GM06990 (cell line): ENCODE measurements around the gene ATOSB.

Experiments
- DNase-seq: peaks from one replicate; pipeline ENCODE4 v3.0.0-alpha.2; 2011; ENCODE audit not compliant: insufficient read length; ENCODE audit errors: extremely low read depth
- H3K27me3 ChIP-seq: replicated peaks from 2 replicates; pipeline ENCODE4 v1.6.0; 2011; ENCODE audit warnings: low read length; ENCODE audit not compliant: control insufficient read depth, insufficient read depth
- H3K36me3 ChIP-seq: 2 replicates; pipeline ENCODE4 v1.5.1; 2011; ENCODE audit warnings: low read length; ENCODE audit not compliant: control insufficient read depth, insufficient read depth
- H3K4me3 ChIP-seq: replicated peaks from 2 replicates; pipeline ENCODE4 v1.5.1; 2011; ENCODE audit warnings: low read depth, mild to moderate bottlenecking, control low read depth, low read length
- CTCF ChIP-seq: IDR thresholded peaks from 2 replicates; pipeline ENCODE4 v1.5.1; 2011; ENCODE audit warnings: low read length, control low read depth, mild to moderate bottlenecking, inconsistent platforms; ENCODE audit not compliant: insufficient read depth, poor library complexity, severe bottlenecking

Gene ATOSB

DNA sequence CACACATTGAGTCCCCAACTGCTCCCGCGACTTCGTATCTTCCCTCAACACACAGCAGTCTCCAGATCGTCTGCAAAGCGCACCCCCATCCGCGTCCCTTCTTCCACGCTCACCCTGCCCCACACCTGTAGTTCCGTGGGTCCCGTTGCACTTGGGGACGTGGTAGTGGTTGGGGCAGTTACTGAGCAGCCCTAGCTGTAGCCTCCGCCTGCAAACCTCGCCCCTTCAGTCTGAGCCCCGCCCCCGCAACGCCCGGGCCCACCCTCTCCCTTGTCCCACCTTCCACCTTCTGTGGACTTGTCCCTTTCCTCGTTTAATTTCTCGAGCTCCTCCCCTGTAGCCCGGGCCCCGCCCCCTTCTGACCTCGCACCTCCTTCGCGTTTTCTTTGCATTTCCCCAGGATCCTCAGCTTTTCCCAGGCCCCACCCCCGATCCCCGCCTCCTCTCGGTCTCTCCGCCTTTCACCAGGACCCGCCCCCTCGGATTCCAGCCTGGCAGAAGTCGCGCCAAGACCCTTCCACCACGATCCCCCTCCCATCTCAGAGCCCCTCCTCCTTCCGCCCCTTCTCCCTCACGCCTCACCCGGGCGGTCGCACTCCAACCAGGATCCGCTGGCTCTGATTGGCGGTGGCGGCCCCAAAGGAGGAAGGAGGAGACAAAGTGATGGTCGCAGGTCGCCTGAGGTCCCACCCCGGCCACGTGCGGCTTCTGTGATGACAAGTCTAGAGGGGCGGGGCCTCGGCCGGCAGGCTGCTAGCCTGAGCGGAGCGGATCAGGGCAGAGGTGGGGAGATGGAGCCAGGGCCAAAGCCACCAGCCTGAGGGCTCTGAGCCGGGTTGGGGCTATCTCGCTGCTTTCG, at the start of gene ATOSB:
Gene ATOSB (minus strand): TSS at position 183 of the 859 bp plus-strand sequence. CDS start 7,588 bp downstream, outside the sequence.
- DNase-seq: peak; percentile 90
- H3K36me3 ChIP-seq: no peaks in the 10 kb centered on the region
- H3K4me3 ChIP-seq: peak within 1 kb of the TSS; percentile 84
- no peaks in the 10 kb centered on the region for H3K27me3 ChIP-seq
- no peak for TF ChIP-seq CTCF

- no peaks in the 10 kb centered on the region for H3K27me3 ChIP-seq
- no peak for DNase-seq
- no peaks in the 10 kb centered on the region for H3K36me3 ChIP-seq
- no peak for TF ChIP-seq CTCF
- H3K4me3 ChIP-seq: no peak overlapping the region
These were observed 49.0 kb upstream of the ATOSB start for GRCh38 chr9:35164711-35165110.

DNA sequence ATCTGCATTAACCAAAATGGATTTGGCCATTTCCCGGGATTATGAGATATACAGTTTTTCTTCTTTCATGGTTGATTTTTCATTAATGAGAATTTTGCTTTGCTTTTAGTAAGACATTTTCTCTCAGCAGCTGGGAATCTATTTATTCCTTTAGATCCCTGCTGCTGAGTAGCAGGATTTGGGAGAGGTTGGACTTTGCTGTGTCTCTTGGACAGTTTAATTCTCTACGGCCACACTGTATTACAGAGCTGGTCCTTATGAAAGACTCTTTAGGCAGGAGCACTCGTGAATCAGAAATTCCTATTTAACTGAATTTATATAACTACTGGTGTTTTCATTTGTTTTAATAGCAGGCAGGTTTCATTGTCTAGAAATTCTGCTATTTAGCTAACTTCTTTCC, 47.8 kb upstream of the ATOSB start:
- H3K27me3 ChIP-seq: no peaks in the 10 kb centered on the region
- TF ChIP-seq CTCF: no peak
- no peaks in the 10 kb centered on the region for H3K36me3 ChIP-seq
- H3K4me3 ChIP-seq: no peak overlapping the region
- no peak for DNase-seq

DNA sequence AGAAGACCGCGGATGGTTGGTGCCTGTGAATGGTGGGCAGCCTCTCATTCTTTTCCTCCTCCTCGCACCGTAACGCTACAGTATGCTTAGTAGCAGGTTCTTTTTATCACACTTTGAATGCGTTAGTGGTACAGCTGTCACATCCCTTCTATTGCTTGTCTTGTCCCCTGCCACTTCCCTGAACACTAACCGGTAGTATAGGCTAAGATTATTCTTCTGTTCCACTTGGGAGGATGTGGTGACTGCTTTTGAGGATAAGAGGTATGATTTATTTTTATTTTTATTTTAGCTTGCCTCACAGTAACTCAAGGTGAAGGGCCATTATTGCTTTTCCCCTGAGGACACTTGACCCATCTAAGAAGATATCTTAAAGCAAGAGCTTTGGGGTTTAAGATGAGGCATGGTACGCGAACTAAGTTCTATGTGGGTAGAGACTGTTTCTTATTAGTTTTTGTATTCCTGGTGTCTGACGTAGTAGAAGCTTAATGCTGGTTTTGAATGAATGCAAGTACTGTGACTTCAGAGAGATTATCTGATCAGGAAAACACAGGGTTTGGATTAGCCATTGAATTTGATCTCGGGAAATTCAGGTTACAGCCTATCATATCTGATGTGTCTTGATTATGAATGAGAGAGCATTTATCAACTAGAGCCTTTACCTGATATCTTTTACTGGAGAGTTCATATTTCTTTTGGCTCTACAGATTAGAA, 47.1 kb upstream of the ATOSB start:
- TF ChIP-seq CTCF: no peak

DNA sequence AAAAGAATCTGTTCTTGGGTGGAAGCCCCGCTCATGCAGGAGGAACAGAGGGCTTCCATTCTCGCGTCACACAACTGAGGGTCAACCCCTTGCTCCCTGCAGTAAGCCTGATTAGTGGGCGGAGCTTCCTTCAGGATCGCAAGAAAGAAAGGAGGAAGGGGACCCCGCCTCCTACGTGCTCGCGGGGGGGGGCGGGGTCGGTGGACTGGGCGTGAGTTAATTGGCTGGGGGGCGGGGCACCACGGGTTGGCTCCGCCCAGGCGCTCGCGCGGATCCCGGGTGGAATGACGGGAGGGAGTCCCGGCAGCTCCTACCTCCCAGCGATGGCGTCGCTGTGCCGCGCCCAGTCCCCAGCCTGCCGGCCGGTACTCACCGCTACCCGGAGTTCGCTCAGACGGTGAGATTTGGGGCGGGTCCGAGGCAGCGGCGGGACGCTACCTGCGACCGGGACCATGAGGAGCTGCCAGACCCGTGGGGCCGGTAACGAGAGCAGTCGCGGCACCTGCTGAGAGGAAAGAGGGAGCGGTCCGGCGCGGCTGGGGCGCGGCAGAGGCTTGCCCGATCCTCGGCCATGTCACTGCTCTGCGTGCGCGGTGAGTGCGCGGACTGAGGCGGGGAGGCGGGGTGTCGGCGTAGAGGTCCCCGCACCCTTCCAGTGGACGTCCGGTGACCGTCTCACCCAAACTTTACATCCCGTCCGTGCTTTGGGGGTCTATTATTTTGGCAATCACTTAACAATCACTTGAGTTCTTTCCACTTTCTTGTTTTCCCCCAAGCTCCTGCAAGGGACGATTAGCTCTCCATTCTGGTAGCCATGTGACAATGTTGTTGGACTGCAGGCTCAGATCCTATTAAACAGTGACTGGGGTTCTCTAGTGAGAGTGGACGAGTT, 46.3 kb upstream of the ATOSB start, which contains the start of gene UNC13B:
Gene UNC13B (plus strand): TSS at position 297 of the 892 bp plus-strand sequence. CDS start 275 bp downstream, at position 572.
- Histone ChIP-seq H3K27me3 (no peaks in the 10 kb centered on the region), H3K4me3 (peak within 1 kb of the TSS; percentile 92), H3K36me3 (no peaks in the 10 kb centered on the region)
- peak; percentile 71 for DNase-seq
- TF ChIP-seq CTCF: no peak

More for the DNA sequence above, 47.1 kb upstream of the ATOSB start:
- Histone ChIP-seq H3K36me3 (no peaks in the 10 kb centered on the region), H3K27me3 (no peaks in the 10 kb centered on the region), H3K4me3 (peak overlapping the region; percentile 92)
- no peak for DNase-seq
